ENCODE measurements around the gene PARVB.

The PARVB gene

DNA sequence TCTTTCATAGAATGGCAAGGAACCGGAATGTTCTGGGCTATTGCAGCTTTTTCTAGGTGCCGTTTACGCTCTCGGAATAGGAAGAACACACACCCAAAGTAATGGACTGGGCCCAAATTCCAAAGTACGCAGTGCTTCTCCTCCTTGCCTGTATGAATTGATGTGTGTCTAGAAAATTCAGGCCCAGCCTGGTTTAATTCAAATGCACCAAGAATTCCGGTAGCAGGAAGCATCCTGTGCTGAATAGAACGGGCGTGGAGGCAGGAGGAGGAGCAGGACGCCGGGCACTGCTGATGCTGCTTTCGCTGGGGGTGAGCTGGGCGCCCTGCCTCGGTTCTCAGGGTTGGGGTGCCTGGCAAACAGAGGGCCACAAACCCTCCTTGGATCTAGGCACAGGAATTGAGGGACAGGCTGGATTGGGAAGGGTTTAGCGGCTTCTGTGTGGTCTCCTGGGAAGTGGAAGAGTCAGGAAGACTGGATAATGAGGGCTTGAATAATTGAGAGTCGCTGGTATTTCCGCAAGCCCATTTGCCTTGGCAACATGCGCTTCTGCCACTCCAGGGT lies 2.0 kb downstream of the PARVB start:
- no peaks in the 10 kb centered on the region for H3K27me3 Mint-ChIP-seq
- intact Hi-C loops (cut with micrococcal nuclease): loop anchor here (1.0 to 5.0 kb wide), 2 partner anchors 42 to 156 kb away; partner anchors contain the start of gene PARVG
- no peaks in the 10 kb centered on the region for H3K9me3 Mint-ChIP-seq
- H3K27ac Mint-ChIP-seq: peak overlapping the region; percentile 100
- peaks cover 85% of the 10 kb centered on the region for H3K4me1 Mint-ChIP-seq (ENCODE audit: low read depth)
- peak overlapping the region; percentile 82 for H3K4me3 Mint-ChIP-seq
- H3K36me3 Mint-ChIP-seq (ENCODE audit: low read depth): peaks cover 26% of the 10 kb centered on the region

DNA sequence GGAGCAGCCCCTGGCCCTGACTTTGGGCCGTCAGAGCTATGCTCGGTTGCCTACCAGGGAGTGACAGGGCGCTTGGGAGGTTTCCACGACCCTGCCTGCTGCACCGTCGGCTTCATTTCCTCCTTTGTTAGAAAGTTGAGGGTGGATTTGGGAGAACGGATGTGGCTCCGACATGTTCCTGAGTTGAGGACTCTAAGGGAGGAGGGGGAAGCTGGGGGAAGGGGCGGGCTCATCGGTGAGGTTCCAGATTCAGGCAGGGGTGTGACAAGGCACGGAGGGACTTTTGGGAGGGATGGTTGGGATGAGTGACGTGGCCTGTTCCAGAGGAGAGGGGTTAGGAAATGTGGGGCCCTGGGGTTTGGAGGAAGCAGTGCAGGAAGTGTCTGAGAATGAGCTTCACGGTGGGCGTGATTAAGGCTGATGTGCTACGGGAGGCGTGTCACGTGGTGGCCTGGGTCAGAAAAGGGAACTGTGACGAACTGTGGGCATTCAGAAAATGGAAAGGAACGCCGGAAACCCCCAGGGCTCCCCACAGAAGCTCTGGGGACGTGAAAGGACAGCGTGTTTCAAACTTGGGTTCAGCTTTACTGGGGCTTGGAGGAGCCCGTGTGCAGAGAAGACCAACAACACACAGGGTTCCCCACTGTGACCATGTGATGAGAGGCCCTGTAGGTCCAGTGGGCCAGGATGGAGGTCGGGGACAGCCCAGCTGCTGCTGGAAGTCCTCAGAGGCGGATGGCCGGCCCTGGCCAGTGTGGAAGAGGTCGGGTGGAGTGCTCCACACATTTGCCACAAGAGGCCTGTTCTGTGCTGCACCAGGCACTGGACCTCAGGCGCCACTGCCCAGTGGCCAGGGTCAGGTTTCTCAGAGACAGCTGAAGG lies 2.8 kb downstream of the PARVB start:
- H3K9me3 Mint-ChIP-seq: no peaks in the 10 kb centered on the region
- intact Hi-C loops (cut with micrococcal nuclease): loop anchor here (1.0 to 5.0 kb wide), 2 partner anchors 41 to 155 kb away; partner anchors contain the start of gene PARVG
- peak overlapping the region; percentile 82 for H3K4me3 Mint-ChIP-seq
- H3K27ac Mint-ChIP-seq: peak overlapping the region; percentile 100
- H3K4me1 Mint-ChIP-seq (ENCODE audit: low read depth): peaks cover 87% of the 10 kb centered on the region
- no peaks in the 10 kb centered on the region for H3K27me3 Mint-ChIP-seq
- peaks cover 31% of the 10 kb centered on the region for H3K36me3 Mint-ChIP-seq (ENCODE audit: low read depth)

DNA sequence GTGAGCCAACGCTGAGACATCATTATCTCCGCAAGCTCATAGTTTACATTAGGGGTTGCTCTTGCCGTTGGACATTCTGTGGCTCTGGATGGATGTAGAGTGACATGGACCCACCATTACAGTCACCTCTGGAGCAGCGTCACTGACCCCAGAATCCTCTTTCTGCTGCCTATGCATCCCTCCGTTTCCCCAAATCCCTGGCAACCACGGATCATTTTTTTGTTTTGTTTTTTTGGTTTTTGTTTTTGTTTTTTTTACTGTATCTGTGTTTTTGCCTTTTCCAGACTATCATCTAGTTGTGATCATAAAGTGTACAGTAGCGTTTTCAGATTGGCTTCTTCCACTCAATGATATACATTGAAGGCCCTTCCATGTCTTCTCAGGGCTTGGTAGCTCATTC lies 4.0 kb downstream of the PARVB start:
- Mint-ChIP-seq H3K27ac (peak overlapping the region; percentile 100), H3K36me3 (ENCODE audit: low read depth) (peaks cover 41% of the 10 kb centered on the region), H3K27me3 (no peaks in the 10 kb centered on the region), H3K4me3 (no peak overlapping the region), H3K4me1 (ENCODE audit: low read depth) (peaks cover 85% of the 10 kb centered on the region), H3K9me3 (no peaks in the 10 kb centered on the region)
- intact Hi-C loops (cut with micrococcal nuclease): loop anchor here (5.0 kb wide), 1 partner anchor 154 kb away; the partner anchor contains the start of gene PARVG

DNA sequence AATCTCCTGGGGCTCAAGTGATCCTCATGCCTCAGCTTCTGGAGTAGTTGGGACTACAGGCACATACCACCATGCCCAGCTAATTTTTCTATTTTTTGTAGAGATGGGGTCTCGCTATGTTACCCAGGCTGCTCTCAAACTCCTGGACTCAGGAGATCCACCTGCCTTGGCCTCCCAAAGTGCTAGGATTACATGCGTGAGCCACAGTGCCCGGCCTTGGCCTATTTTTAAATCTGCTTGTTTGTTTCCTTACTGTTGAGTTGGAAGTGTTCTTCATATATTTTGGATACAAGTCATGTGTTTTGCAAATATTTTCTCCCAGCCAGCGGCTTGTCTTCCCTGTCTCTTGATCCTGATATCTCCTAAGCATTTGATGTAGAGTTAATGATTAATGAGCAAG lies 5.0 kb downstream of the PARVB start:
- H3K4me1 Mint-ChIP-seq (ENCODE audit: low read depth): peaks cover 77% of the 10 kb centered on the region
- peaks cover 36% of the 10 kb centered on the region for H3K36me3 Mint-ChIP-seq (ENCODE audit: low read depth)
- intact Hi-C loops (cut with micrococcal nuclease): loop anchor here (5.0 kb wide), 1 partner anchor 153 kb away; the partner anchor contains the start of gene PARVG
- no peaks in the 10 kb centered on the region for H3K9me3 Mint-ChIP-seq
- H3K27me3 Mint-ChIP-seq: no peaks in the 10 kb centered on the region
- H3K4me3 Mint-ChIP-seq: no peak overlapping the region
- peak overlapping the region; percentile 84 for H3K27ac Mint-ChIP-seq

DNA sequence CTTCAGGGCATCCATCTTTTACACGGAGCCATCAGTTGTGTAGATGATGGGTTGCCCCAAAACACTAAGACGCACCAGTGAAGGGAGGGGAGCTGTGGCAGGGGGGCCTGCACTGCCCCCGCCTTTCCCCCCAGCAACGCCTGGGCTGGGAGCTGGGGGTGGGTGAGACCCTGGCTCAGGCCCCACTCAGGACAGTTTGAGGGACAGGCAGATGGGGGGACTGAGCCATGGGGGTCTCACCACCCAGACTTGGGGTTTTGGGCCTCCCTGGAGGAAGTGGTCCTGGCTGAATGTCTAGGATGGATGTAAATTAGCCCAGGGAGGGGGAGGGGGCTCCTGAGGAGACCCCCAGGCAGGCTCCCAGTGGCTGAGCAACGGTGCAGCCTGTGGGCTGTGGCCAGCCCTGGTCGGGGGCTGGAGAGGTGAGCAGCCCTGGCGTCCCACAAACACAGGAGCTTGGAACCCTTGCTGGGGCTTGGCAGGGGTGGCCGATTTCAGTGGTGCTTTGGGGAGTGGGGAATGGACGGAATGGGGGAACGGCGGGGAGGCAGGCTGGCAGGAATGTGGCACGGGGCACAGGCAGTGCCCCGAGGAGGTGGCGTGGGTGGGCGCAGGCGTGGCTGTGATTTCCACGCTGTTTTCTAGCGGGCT lies 6.1 kb downstream of the PARVB start:
- Mint-ChIP-seq H3K9me3 (no peaks in the 10 kb centered on the region), H3K27ac (peak overlapping the region; percentile 84), H3K4me3 (no peak overlapping the region), H3K36me3 (ENCODE audit: low read depth) (peaks cover 36% of the 10 kb centered on the region), H3K27me3 (no peaks in the 10 kb centered on the region), H3K4me1 (ENCODE audit: low read depth) (peaks cover 72% of the 10 kb centered on the region)
- intact Hi-C loops (cut with micrococcal nuclease): no loop called here

DNA sequence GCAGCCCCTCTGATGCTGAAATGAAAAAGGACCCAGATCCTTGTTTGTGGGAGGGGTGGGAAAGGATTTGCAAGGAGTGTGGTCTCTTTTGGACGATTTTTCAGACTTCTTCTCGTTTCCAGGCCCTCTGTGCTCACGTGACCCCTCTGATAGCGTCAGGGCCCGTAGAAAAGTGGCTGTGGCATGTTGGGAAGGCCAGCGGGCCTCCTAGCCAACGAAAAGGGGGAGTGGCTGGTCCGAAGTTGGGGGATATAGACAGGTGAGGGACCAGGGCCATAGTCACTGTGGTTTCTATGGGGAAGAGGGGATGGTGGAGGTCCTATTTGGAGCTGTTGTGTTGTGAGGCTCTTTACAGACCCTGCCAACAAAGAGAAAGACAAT lies 6.6 kb downstream of the PARVB start:
- peak overlapping the region; percentile 84 for H3K27ac Mint-ChIP-seq
- peak overlapping the region; percentile 35 for H3K4me3 Mint-ChIP-seq
- peaks cover 67% of the 10 kb centered on the region for H3K4me1 Mint-ChIP-seq (ENCODE audit: low read depth)
- H3K27me3 Mint-ChIP-seq: no peaks in the 10 kb centered on the region
- no peaks in the 10 kb centered on the region for H3K9me3 Mint-ChIP-seq
- intact Hi-C loops (cut with micrococcal nuclease): no loop called here
- peaks cover 32% of the 10 kb centered on the region for H3K36me3 Mint-ChIP-seq (ENCODE audit: low read depth)

DNA sequence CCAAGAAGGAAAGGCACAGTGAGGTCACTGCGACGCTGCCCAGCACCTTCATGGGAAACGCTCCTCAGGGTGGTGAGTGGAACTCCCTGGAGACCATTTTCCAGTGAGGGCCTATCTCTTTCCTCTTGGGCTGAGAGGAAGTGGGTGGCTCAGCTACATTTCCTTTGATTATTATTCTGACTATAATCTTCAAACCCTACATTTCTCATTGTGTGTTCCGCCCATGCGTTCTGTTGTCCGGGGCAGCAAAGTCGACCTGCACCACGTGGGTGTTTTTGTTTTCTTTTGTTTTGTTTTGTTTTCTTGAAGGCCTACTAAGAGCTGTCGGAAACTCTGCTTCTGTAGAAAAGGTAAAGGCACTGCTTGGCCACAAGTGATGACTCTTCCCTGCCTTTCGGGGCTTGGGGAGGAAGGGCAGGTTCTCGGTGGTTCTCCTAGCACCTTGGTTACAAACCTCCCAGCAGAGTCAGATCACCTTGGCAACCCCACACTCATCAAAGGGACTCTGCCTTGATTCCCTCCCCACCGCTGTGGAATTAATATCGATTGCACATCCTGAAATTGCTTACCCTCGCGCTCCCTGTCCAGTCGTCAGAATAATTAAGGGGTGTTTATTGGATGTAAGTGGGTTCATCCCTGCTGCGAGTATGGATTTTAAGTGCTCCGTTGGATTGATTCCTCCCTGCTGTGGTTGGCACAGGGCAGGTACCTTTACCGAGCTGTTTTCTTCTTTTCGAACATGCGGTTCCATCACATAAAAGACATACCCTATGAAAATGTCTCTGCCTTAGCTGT lies 7.3 kb downstream of the PARVB start:
- Mint-ChIP-seq H3K9me3 (no peaks in the 10 kb centered on the region), H3K27ac (peak overlapping the region; percentile 84), H3K36me3 (ENCODE audit: low read depth) (peaks cover 29% of the 10 kb centered on the region), H3K4me1 (ENCODE audit: low read depth) (peaks cover 61% of the 10 kb centered on the region), H3K4me3 (peak overlapping the region; percentile 41), H3K27me3 (no peaks in the 10 kb centered on the region)
- intact Hi-C loops (cut with micrococcal nuclease): no loop called here

DNA sequence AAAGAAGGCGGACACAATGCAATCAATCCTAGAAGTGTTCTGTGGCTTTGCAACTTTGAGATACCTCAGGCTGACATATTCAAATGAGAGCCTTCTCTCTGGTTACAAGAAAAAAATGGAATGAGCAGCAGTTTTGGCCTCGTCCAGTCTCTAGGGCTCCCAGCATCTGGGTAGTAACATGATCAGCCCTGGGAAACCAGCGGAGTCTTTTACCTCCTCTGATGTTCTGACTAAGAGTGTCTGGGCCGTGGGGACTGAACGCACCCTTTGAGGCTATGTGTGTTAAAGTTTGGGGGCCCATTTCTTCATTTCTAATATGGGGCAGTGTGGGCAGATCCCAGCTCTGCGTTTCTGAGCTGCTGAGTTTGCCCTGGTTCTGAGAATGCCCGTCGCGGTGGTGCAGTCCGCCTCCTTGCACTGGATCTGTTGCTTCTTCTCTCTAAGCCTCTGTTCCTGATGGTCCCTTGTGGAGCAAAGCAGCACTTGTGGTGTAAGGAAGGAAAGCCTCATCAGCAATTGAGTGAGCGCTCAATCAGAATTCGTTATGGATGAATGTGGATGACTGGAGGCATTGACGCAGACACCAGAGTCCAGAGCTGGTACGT lies 8.1 kb downstream of the PARVB start:
- intact Hi-C loops (cut with micrococcal nuclease): no loop called here
- Mint-ChIP-seq H3K27me3 (no peaks in the 10 kb centered on the region), H3K4me1 (ENCODE audit: low read depth) (peaks cover 57% of the 10 kb centered on the region), H3K36me3 (ENCODE audit: low read depth) (peaks cover 24% of the 10 kb centered on the region), H3K9me3 (no peaks in the 10 kb centered on the region), H3K27ac (peak overlapping the region; percentile 37), H3K4me3 (no peak overlapping the region)

DNA sequence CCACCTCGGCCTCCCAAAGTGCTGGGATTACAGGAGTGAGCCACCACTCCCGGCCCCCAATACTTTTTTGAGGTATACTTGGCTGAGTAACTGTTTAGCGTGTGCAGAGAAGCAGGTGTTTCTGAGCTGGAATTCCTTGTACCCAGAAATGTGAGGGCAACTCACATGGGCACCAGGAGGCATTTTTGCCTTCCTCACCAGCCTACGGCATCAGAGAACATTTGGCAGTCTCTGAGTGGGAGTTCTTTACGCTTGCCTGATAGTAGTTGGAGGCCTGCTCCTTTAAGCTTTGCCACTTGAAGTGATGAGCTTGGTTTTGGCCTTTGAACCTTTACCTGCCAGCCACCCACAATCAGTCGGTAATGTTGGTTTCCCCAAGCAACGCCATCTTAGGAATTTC lies 9.2 kb downstream of the PARVB start:
- intact Hi-C loops (cut with micrococcal nuclease): no loop called here
- no peaks in the 10 kb centered on the region for H3K9me3 Mint-ChIP-seq
- no peak overlapping the region for H3K27ac Mint-ChIP-seq
- no peak overlapping the region for H3K4me3 Mint-ChIP-seq
- peaks cover 20% of the 10 kb centered on the region for H3K36me3 Mint-ChIP-seq (ENCODE audit: low read depth)
- no peaks in the 10 kb centered on the region for H3K27me3 Mint-ChIP-seq
- H3K4me1 Mint-ChIP-seq (ENCODE audit: low read depth): peaks cover 57% of the 10 kb centered on the region

DNA sequence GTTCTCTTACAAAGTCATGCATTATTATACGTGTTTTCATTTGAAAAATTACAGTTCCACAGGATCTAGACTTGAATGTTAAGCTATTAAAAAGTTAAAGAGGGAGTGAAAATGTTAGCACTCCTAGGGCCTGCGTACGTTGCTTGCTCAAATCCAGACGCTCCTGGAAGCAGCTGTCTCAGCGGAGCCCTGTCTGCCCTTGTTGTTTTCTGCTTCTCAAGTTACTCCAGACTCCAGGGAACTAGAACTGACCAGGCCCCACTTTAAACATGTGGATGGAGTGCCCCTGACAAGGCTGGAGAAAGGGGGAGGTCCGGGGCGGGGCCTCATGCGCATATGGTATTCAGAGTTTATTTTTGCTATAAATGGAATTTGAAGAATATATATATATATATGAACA lies 9.6 kb downstream of the PARVB start:
- Mint-ChIP-seq H3K36me3 (ENCODE audit: low read depth) (peaks cover 20% of the 10 kb centered on the region), H3K4me3 (no peak overlapping the region), H3K27ac (no peak overlapping the region), H3K27me3 (no peaks in the 10 kb centered on the region), H3K4me1 (ENCODE audit: low read depth) (peaks cover 56% of the 10 kb centered on the region), H3K9me3 (no peaks in the 10 kb centered on the region)
- intact Hi-C loops (cut with micrococcal nuclease): no loop called here

DNA sequence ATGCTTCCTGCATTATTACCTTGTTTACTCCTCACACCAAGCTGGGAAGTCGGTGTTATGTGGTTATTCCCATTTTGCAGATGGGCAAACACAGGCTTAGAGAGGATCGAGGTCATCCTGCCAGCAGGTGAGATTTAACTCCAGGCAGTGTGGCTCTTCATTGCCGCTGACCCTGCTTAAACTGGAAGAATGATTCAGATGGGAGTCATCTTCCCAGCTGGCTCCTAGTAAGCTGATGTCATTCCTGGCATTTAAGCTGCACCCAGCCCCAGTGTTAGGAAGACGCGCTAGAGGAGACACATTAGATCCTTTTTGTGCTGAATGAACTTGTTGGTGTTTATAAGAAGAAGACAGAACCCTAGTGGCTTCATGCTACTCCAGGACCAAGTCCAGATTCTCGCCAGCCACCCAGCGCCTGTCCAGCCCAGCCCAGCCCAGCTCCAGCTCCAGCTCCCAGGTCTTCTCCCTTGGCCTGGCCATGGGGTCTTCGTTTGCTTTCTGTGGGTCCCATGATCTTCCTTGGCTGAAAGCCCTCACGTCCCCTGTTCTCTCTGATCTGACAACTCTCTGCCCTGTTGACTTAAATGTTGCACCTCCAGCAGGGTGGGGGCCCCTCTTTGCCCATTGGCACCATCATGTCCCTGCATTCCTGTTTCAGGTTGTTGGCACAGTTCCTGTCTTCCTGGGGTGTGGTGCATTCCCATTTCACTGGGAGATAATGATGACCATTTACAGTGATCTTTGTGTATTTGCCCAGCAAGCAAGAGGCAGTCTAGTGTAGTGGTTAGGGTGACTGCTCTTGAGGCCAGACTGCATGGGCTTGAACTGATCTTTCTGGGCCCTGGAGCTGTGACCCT lies 13.6 kb downstream of the PARVB start:
- peaks cover 22% of the 10 kb centered on the region for H3K4me1 Mint-ChIP-seq (ENCODE audit: low read depth)
- H3K27ac Mint-ChIP-seq: peak overlapping the region; percentile 30
- no peaks in the 10 kb centered on the region for H3K9me3 Mint-ChIP-seq
- intact Hi-C loops (cut with micrococcal nuclease): no loop called here
- peaks cover 29% of the 10 kb centered on the region for H3K36me3 Mint-ChIP-seq (ENCODE audit: low read depth)
- no peak overlapping the region for H3K4me3 Mint-ChIP-seq
- H3K27me3 Mint-ChIP-seq: no peaks in the 10 kb centered on the region

DNA sequence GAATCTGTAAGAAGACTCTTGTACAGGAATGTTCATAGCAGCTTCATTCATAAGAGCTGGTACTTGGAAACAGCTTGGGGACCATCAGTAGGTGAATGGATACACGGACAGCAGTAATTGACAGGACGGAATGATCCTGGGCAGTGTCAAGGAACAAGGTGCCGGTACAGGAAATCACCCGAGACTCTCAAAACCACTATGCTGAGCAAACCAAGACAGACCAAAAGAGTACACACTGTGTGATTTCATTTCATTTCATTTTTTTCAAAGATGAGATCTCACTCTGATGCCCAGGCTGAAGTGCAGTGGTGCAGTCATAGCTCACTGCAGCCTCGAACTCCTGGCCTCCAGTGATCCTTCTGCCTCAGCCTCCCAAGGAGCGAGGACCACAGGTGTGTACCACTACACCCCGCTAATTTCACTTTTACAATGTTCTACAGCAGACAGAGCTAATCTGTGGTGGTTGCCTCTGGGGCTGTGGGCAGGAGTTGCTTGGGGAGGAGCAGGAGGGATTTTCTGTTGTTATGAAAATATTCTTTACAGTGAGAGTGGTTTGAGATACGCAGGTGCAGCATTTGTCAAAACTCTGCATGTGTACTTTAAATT lies 15.6 kb downstream of the PARVB start:
- H3K27ac Mint-ChIP-seq: no peak overlapping the region
- intact Hi-C loops (cut with micrococcal nuclease): no loop called here

More for the DNA sequence above, 15.6 kb downstream of the PARVB start:
- no peaks in the 10 kb centered on the region for H3K9me3 Mint-ChIP-seq
- H3K27me3 Mint-ChIP-seq: no peaks in the 10 kb centered on the region
- H3K4me1 Mint-ChIP-seq (ENCODE audit: low read depth): peaks cover 23% of the 10 kb centered on the region
- H3K36me3 Mint-ChIP-seq (ENCODE audit: low read depth): peaks cover 45% of the 10 kb centered on the region
- no peak overlapping the region for H3K4me3 Mint-ChIP-seq

Measured in dendritic cell treated with granulocyte-macrophage colony-stimulating factor and Interleukin-4, amounts not matched to agents 40 ng/mL and 50 ng/mL, for 4 days (primary cell).